Suprapubic skin (tissue), 4 donors: ENCODE measurements around the gene PROC.

Experiments used
- CTCF ChIP-seq, 2 donors: fragments of 200-600 bp in 1 of 2; fragments of 450-650 bp in 1 of 2; sonication (generic) in 1 of 2; IDR thresholded peaks; one replicate each; pipeline ENCODE4 v1.5.1; 2016 to 2019; ENCODE audit warnings: antibody characterized with exemption in 2 of 2, mild to moderate bottlenecking in 1 of 2, moderate library complexity in 1 of 2
- EP300 ChIP-seq: sonication (generic); formaldehyde crosslinking; IDR thresholded peaks from one replicate; pipeline ENCODE4 v1.6.1; 2017; ENCODE audit warnings: antibody characterized with exemption
- POLR2A ChIP-seq, 2 donors: fragments of 450-650 bp; IDR thresholded peaks; one replicate each; pipeline ENCODE4 v1.6.1; 2017; ENCODE audit warnings: antibody characterized with exemption in 2 of 2, mild to moderate bottlenecking in 2 of 2, moderate library complexity in 2 of 2
- POLR2AphosphoS5 ChIP-seq, 3 donors: sonication (generic); formaldehyde crosslinking; IDR thresholded peaks; one replicate each; pipeline ENCODE4 v1.6.1; 2017; ENCODE audit warnings: antibody characterized with exemption in 3 of 3

GRCh38 chr2:127376257-127376656, 42.0 kb upstream of the PROC start:
- TF ChIP-seq POLR2A (IDR thresholded peaks at IDR 0.05) (no peak), CTCF (IDR thresholded peaks at IDR 0.05) (no peak), POLR2AphosphoS5 (IDR thresholded peaks at IDR 0.05) (no peak), EP300 (no peak)
